ENCODE results near the gene SRRM3. TPM values are rescaled to one million over a fixed set of nuclear protein-coding genes. Genes with fewer than 3 reads are reported as not detected.
A peak's percentile ranks its signal among the peaks of the same experiment; 100 is the strongest.

Gene SRRM3
- total and polyA plus RNA-seq, 9 of the 15 experiments (the other 6 are each of a cell fraction or from before 2014, with no cell fraction given), result 0.04 to 0.91 (median 0.46) TPM; not detected in 2

GRCh38 chr7:76291351-76292212 lies 89.9 kb downstream of the SRRM3 start (continued):
- TF ChIP-seq TEAD4 (IDR thresholded peaks at IDR 0.05; ENCODE audit: low read length) (peak; percentile 91), TEAD4 (CRISPR knock-in tag; IDR thresholded peaks at IDR 0.05; ENCODE audit: borderline replicate concordance) (no peak), TEAD2 (tag; IDR thresholded peaks at IDR 0.05) (peak; percentile 84), ZNF318 (IDR thresholded peaks at IDR 0.05; ENCODE audit: borderline replicate concordance in 1 of 2, low read depth in 1 of 2) (0 out of 4 replicates have a peak, but pooled peaks of 1 of the 2 experiments have one; percentile 43), ZFP1 (CRISPR knock-in tag; IDR thresholded peaks at IDR 0.05) (no peak), CREB3L1 (IDR thresholded peaks at IDR 0.05; ENCODE audit: borderline replicate concordance, low read depth) (peak; percentile 85), ZNF407 (IDR thresholded peaks at IDR 0.05; ENCODE audit: low read depth) (no peak), GABPB1 (CRISPR knock-in tag; IDR thresholded peaks at IDR 0.05) (peak; percentile 63; the same call in 1 of the 2 replicates)

All from K562 (cell line).